K562 (cell line): ENCODE measurements around the gene STYXL1. TPM values are rescaled to one million over a fixed set of nuclear protein-coding genes. Genes with fewer than 3 reads are reported as not detected.

Experiments
- BRCA1 ChIP-seq, 2 experiments: fragments of 450-650 bp in 1 of 2; sonication (generic) in 1 of 2; formaldehyde crosslinking in 1 of 2; IDR thresholded peaks; 2 replicates each; pipeline versions ENCODE4 v1.5.0 to v1.6.1; 2017 to 2020; ENCODE audit warnings: mild to moderate bottlenecking in 1 of 2, missing genetic modification reagents in 1 of 2
- DNMT1 ChIP-seq: fragments of 450-650 bp; IDR thresholded peaks from 2 replicates; pipeline ENCODE4 v1.6.1; 2016; ENCODE audit warnings: antibody characterized with exemption, mild to moderate bottlenecking
- FOXM1 ChIP-seq, 2 experiments: fragments of 450-650 bp in 1 of 2; sonication (generic) in 1 of 2; formaldehyde crosslinking in 1 of 2; IDR thresholded peaks; 2 replicates each; pipeline versions ENCODE4 v1.6.1 to v1.9.0; 2017 to 2022; ENCODE audit warnings: low read depth in 2 of 2, mild to moderate bottlenecking in 2 of 2, missing genetic modification reagents in 1 of 2, moderate library complexity in 1 of 2
- MED1 ChIP-seq: sonication (generic); formaldehyde crosslinking; IDR thresholded peaks from 2 replicates; pipeline ENCODE4 v1.8.1; 2023; ENCODE audit warnings: missing genetic modification reagents, borderline replicate concordance
- RBM25 ChIP-seq: fragments of 200-400 bp; formaldehyde crosslinking; IDR thresholded peaks from 2 replicates; pipeline ENCODE4 v1.6.1; 2018; ENCODE audit warnings: low read length, low read depth, moderate library complexity; ENCODE audit not compliant: severe bottlenecking
- SMAD4 ChIP-seq: fragments of 250-450 bp; sonication (Bioruptor Pico); conservative IDR thresholded peaks from 2 replicates; pipeline ENCODE4 v1.8.0; 2021; ENCODE audit warnings: inconsistent platforms, mild to moderate bottlenecking, moderate library complexity
- SRSF1 ChIP-seq: fragments of 200-400 bp; formaldehyde crosslinking; IDR thresholded peaks from 2 replicates; pipeline ENCODE4 v1.6.1; 2017; ENCODE audit warnings: mild to moderate bottlenecking, low read depth, low read length, moderate library complexity
- TRIM28 ChIP-seq: fragments of 450-650 bp; IDR thresholded peaks from 2 replicates; pipeline ENCODE4 v1.6.1; 2017
- ZNF121 ChIP-seq: sonication (generic); formaldehyde crosslinking; conservative IDR thresholded peaks from 2 replicates; pipeline ENCODE4 v1.8.0; 2022; ENCODE audit warnings: missing genetic modification reagents
- ZNF324 ChIP-seq: fragments of 250-450 bp; sonication (Bioruptor Pico); IDR thresholded peaks from 2 replicates; pipeline ENCODE4 v1.4.0; 2020; ENCODE audit warnings: mild to moderate bottlenecking
- ZNF41 ChIP-seq: fragments of 250-450 bp; sonication (Bioruptor Pico); conservative IDR thresholded peaks from 2 replicates; pipeline ENCODE4 v1.4.0; 2020; ENCODE audit warnings: mild to moderate bottlenecking
- ZNF561 ChIP-seq: fragments of 450-650 bp; formaldehyde crosslinking; conservative IDR thresholded peaks from 2 replicates; pipeline ENCODE4 v1.4.0; 2020; ENCODE audit warnings: mild to moderate bottlenecking, moderate library complexity
- ZNF695 ChIP-seq: fragments of 450-650 bp; formaldehyde crosslinking; IDR thresholded peaks from 2 replicates; pipeline ENCODE4 v1.4.0; 2020; ENCODE audit warnings: mild to moderate bottlenecking, moderate library complexity
- polyA plus RNA-seq, 8 experiments: library from polyadenylated mRNA; depleted of rRNA in 4 of 8; stranded (reverse) in 5 of 8; unstranded in 3 of 8; fragments of >200 nt; fragmentation: Nextera tagmentation in 2 of 8; fragmentation: Illumina TruSeq in 1 of 8; extraction: Ambion mirVana in 2 of 8; extraction: Trizol in 1 of 8; gene quantifications; 2 replicates each; pipeline versions ENCODE4 v1.2.1 to v1.2.3, GENCODE V29; 2011 to 2014; ENCODE audit warnings: inconsistent platforms in 1 of 8, missing spikeins in 1 of 8
- total RNA-seq, 7 experiments: library from RNA; depleted of rRNA in 6 of 7; stranded (reverse); fragments of >200 nt in 6 of 7; fragmentation: Illumina TruSeq in 2 of 7; extraction: Trizol in 2 of 7; gene quantifications; 2 replicates each; pipeline versions ENCODE4 v1.2.1 to v1.2.3, GENCODE V29; 2011 to 2021; ENCODE audit warnings: low replicate concordance in 1 of 7
- TF ChIP-seq, protein P1 (sequence below): fragments of 250-450 bp; sonication (Bioruptor Pico); IDR thresholded peaks from 2 replicates; pipeline ENCODE4 v1.4.0; 2020
- TF ChIP-seq, protein P2 (sequence below): fragments of 250-450 bp; sonication (Bioruptor Pico); IDR thresholded peaks from 2 replicates; pipeline ENCODE4 v1.8.0; 2022; ENCODE audit warnings: moderate library complexity, mild to moderate bottlenecking, inconsistent platforms
- TF ChIP-seq, protein P3 (sequence below): fragments of 450-650 bp; formaldehyde crosslinking; IDR thresholded peaks from 2 replicates; pipeline ENCODE4 v1.4.0; 2022; ENCODE audit warnings: mild to moderate bottlenecking, moderate library complexity
- TF ChIP-seq, protein P4 (sequence below), 2 experiments: fragments of 450-650 bp; conservative IDR thresholded peaks; 2 replicates each; pipeline ENCODE4 v1.6.1; 2017; ENCODE audit warnings: mild to moderate bottlenecking in 2 of 2, moderate library complexity in 2 of 2

STYXL1 gene
- total and polyA plus RNA-seq, 9 of the 15 experiments (the other 6 are each of a cell fraction or from before 2014, with no cell fraction given): 36.5 to 97.2 (median 49.9) TPM

DNA sequence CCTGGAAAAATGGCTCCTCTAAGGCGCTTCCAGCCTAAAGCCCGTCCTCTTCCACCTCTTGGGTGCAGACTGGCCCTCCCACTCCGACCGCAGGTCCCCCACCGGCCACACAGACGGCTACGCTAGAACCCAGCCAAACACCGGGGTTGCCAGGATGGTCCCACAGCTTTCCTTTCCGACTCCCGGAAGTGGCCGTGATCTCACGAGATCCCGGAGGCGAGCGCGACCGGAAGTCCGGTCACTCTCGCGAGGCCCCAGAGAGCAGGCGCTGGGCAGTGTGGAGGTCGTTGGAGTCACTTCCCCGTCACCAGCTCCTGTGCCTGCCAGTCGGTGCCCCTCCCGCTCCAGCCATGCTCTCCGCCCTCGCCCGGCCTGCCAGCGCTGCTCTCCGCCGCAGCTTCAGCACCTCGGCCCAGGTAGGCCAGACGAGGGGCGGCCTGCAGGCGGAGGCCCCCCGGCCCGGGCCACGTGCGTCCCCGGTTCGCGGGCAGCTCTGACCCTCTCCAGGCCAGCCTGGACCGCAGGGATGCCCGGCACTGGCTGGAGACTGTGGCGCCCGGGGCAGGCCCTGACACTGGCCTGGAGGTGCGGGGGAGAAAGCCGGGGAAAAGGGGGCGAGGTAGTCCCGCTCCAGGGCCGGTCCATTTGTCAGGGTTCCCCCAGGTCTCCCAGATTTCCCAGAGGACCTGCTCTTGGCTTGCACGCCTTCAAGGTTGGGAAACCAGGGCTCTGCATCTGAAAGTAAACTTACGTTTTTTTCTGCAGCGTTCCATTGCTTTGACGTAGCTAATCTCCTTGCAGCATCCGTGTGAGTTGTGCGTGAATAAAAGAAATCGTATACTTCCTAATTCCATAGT is at the start of gene STYXL1, which contains the start of gene MDH2 (continued):
- TF ChIP-seq TRIM28 (0 out of 2 replicates have a peak, but pooled peaks have one; percentile 49), ZNF695 (CRISPR knock-in tag) (no peak), ZNF324 (no peak), RBM25 (peak; percentile 92), MED1 (CRISPR knock-in tag) (no peak), ZNF121 (CRISPR knock-in tag) (no peak), ZNF41 (CRISPR knock-in tag) (no peak), DNMT1 (no peak), ZNF561 (no peak), BRCA1 (IDR thresholded peaks at IDR 0.05) (no peak), BRCA1 (CRISPR knock-in tag; IDR thresholded peaks at IDR 0.05) (no peak; the same call in 1 of the 2 replicates), FOXM1 (IDR thresholded peaks at IDR 0.05; ENCODE audit: low read depth) (no peak), FOXM1 (CRISPR knock-in tag; IDR thresholded peaks at IDR 0.05; ENCODE audit: low read depth) (no peak), SMAD4 (CRISPR knock-in tag) (peak; percentile 76), SRSF1 (no peak)
- TF ChIP-seq, protein P1, sequence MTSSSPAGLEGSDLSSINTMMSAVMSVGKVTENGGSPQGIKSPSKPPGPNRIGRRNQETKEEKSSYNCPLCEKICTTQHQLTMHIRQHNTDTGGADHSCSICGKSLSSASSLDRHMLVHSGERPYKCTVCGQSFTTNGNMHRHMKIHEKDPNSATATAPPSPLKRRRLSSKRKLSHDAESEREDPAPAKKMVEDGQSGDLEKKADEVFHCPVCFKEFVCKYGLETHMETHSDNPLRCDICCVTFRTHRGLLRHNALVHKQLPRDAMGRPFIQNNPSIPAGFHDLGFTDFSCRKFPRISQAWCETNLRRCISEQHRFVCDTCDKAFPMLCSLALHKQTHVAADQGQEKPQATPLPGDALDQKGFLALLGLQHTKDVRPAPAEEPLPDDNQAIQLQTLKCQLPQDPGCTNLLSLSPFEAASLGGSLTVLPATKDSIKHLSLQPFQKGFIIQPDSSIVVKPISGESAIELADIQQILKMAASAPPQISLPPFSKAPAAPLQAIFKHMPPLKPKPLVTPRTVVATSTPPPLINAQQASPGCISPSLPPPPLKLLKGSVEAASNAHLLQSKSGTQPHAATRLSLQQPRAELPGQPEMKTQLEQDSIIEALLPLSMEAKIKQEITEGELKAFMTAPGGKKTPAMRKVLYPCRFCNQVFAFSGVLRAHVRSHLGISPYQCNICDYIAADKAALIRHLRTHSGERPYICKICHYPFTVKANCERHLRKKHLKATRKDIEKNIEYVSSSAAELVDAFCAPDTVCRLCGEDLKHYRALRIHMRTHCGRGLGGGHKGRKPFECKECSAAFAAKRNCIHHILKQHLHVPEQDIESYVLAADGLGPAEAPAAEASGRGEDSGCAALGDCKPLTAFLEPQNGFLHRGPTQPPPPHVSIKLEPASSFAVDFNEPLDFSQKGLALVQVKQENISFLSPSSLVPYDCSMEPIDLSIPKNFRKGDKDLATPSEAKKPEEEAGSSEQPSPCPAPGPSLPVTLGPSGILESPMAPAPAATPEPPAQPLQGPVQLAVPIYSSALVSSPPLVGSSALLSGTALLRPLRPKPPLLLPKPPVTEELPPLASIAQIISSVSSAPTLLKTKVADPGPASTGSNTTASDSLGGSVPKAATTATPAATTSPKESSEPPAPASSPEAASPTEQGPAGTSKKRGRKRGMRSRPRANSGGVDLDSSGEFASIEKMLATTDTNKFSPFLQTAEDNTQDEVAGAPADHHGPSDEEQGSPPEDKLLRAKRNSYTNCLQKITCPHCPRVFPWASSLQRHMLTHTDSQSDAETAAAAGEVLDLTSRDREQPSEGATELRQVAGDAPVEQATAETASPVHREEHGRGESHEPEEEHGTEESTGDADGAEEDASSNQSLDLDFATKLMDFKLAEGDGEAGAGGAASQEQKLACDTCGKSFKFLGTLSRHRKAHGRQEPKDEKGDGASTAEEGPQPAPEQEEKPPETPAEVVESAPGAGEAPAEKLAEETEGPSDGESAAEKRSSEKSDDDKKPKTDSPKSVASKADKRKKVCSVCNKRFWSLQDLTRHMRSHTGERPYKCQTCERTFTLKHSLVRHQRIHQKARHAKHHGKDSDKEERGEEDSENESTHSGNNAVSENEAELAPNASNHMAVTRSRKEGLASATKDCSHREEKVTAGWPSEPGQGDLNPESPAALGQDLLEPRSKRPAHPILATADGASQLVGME (CRISPR knock-in tag): 0 out of 2 replicates have a peak, but pooled peaks have one; percentile 68
- TF ChIP-seq, protein P2, sequence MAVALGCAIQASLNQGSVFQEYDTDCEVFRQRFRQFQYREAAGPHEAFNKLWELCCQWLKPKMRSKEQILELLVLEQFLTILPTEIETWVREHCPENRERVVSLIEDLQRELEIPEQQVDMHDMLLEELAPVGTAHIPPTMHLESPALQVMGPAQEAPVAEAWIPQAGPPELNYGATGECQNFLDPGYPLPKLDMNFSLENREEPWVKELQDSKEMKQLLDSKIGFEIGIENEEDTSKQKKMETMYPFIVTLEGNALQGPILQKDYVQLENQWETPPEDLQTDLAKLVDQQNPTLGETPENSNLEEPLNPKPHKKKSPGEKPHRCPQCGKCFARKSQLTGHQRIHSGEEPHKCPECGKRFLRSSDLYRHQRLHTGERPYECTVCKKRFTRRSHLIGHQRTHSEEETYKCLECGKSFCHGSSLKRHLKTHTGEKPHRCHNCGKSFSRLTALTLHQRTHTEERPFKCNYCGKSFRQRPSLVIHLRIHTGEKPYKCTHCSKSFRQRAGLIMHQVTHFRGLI (CRISPR knock-in tag): no peak
- TF ChIP-seq, protein P3, sequence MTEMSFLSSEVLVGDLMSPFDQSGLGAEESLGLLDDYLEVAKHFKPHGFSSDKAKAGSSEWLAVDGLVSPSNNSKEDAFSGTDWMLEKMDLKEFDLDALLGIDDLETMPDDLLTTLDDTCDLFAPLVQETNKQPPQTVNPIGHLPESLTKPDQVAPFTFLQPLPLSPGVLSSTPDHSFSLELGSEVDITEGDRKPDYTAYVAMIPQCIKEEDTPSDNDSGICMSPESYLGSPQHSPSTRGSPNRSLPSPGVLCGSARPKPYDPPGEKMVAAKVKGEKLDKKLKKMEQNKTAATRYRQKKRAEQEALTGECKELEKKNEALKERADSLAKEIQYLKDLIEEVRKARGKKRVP: peak; percentile 39; the same call in 1 of the 2 replicates
- TF ChIP-seq, protein P4, sequence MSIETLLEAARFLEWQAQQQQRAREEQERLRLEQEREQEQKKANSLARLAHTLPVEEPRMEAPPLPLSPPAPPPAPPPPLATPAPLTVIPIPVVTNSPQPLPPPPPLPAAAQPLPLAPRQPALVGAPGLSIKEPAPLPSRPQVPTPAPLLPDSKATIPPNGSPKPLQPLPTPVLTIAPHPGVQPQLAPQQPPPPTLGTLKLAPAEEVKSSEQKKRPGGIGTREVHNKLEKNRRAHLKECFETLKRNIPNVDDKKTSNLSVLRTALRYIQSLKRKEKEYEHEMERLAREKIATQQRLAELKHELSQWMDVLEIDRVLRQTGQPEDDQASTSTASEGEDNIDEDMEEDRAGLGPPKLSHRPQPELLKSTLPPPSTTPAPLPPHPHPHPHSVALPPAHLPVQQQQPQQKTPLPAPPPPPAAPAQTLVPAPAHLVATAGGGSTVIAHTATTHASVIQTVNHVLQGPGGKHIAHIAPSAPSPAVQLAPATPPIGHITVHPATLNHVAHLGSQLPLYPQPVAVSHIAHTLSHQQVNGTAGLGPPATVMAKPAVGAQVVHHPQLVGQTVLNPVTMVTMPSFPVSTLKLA (conservative IDR thresholded peaks at IDR 0.05): peak; percentile 96 to 98
